RCC 7860 (cell line): ENCODE results near the gene GSTK1.
"Not testable (repeated sequence)": the region's sequence is repeated elsewhere in the genome, so short reads cannot be mapped to it uniquely, and the experiment has no call there.

ENCODE experiments used
- DNase-seq: peaks from one replicate; pipeline ENCODE4 v3.0.0-alpha.2; 2015; ENCODE audit warnings: low spot score
- FAIRE-seq: peaks from 2 replicates; lab custom pipeline; 2012; peaks lifted over from hg19 to GRCh38; lab: Jason Lieb, UNC

Gene GSTK1

DNA sequence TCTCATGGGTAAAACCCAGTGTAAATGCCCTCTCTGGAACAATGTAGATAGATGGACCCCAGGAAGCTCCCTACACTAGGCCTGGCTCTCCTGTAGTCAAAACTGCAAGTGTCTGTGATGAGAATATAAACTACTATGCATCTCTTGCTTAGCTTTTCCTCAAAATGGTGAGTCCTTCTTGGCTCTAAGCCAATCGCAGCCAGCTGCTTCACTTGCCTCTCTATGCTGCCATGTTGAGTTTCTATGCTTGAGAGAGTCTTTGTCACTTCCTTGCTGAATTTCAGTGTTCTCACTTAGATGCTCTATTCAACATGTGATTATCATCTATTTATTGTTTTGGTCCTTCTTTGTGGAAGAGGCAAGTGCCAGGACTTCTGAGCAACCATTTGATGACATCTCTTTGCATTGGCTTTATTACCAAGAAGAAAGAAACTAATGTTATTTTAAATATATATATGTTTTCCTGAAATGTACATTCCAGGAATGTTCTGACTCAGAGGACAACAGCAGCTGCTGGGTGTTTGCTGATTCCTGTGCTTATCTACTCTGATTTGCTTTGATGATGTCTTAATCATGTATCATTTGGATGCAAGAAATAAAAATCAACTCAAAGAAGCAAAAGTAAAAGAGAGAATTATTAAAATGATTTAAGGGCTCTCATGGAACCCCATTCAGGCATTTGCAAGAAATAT, 24.8 kb upstream of the GSTK1 start:
- DNase-seq (no peak), FAIRE-seq (no peak)

GRCh38 chr7:143239813-143240212, 23.4 kb upstream of the GSTK1 start:
- DNase-seq, result no peak
- FAIRE-seq, result no peak

DNA sequence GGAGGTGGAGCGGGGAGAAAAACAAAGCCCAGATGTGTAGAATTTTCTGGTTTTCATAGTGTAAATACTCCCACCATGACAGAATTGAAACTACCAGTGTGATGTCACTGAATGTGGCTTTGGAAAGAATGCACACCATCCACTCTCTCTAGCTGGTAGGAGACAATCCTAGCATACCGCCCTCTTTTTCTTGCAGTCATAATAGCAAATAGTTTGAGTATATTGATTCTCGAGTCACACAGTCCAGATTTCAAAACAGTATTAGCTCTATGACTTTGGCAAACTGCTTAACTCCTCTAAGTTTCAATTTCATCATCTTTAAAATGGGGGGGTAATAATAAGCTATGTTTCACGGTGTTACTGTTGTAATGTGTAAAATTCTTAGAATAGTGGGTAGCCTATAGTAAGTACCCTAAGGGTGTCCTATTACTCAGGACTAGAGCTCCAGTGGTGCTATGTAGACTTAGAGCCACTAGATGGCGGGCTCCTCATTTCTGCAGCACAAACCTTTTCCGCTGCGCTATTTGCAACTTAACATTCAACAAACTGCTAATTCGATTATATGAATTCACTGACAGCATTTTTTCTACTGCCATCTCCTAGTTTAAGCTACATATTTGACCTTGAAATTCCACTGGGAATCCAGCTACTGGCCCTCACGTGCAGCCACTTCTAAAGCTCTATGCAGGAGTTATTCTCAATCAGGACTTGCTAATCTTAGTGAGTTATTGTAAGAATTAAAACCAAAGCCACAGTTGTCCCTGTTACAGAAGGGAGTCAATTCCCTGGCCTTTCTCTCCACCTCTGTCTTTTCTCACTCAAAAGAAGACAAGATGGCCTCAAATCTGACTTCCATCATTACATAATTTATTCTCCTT, 22.7 kb upstream of the GSTK1 start:
- DNase-seq, result peak; percentile 63
- peak; percentile 32 for FAIRE-seq

- FAIRE-seq (no peak), DNase-seq (no peak)
Observed at GRCh38 chr7:143242306-143242705, 20.9 kb upstream of the GSTK1 start.

- DNase-seq (no peak), FAIRE-seq (no peak)
Observed at GRCh38 chr7:143243111-143243510, 20.1 kb upstream of the GSTK1 start.

DNA sequence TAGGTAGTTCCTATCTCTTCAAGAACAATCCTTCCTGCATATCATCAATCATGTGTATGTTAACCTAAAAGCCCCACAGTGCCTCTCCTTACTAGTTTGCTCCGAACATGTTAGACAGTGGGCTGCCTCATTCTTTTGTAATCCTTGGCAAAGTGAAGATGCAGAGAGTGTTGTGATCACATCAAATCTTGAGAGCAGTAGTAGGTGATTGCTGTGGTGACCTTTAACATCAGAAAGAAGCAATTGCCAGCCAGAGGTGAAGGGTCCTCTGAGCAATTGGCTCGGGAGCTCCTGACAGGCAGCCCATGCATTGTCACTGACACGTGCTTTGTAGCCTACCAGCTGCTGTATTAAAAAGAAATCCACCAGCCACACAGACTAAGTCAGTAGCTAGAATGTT, 19.6 kb upstream of the GSTK1 start:
- DNase-seq (no peak), FAIRE-seq (no peak)

DNA sequence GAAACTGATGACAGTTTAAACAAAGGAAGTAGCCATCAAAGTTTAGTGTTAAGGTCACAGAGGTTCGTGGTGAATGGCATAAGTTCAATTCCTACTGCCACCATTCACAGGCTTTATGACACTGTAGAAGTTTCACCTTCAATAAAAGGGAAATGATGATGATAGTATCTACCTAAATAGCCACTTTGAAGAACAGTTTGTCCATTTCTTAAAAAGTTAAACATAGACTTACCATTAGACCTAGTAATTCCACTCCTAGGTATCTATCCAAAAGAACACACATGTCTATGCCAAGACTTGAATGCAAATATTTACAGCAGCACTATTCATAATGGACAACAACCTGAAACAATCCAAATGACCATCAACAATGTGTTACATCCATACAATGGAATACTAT, 18.9 kb upstream of the GSTK1 start:
- FAIRE-seq, result no peak
- no peak for DNase-seq

DNA sequence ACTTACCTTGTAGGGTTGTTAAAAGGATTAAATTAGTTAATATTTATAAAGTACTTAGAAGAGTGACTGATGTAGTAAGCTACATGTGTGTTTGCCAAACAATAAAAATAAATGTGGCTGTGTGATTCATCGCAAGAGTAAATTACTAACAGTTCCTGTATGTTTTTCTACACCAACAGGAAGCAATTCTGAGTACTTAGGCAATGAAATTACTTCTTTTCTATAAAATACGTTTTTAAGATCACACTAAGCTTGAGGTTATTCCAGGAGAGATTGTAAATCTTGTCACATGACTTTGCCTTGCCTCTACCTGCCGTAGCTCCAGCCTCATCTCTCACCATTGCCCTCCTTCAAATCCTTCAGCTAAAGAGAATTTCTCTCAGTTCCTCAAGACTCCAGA, 18.1 kb upstream of the GSTK1 start:
- no peak for FAIRE-seq
- no peak for DNase-seq

- FAIRE-seq (no peak), DNase-seq (no peak)
Observed at GRCh38 chr7:143247372-143247771, 15.9 kb upstream of the GSTK1 start.

- FAIRE-seq, result no peak
- DNase-seq, result no peak
Observed at GRCh38 chr7:143248761-143249354, 14.4 kb upstream of the GSTK1 start.

DNA sequence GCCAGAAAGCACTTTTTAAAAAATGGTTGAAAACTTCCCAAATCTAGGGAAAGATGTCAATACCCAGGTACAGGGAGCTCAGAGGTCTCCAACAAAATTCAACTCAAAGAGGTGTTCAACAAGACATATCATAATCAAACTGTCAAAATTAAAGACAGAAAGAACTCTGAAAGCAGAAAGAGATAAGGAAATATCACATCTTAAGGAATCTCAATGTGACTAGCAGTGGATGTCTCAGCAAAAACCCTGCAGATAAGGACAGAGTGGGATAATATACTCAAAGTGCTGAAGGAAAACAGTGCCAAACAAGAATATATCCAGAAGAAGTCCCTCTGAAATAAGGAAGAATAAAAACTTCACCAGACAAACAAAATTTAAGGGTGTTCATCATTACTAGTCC, 13.0 kb upstream of the GSTK1 start:
- no peak for DNase-seq
- FAIRE-seq, result no peak

GRCh38 chr7:143250822-143251221, 12.4 kb upstream of the GSTK1 start:
- FAIRE-seq (no peak), DNase-seq (no peak)

DNA sequence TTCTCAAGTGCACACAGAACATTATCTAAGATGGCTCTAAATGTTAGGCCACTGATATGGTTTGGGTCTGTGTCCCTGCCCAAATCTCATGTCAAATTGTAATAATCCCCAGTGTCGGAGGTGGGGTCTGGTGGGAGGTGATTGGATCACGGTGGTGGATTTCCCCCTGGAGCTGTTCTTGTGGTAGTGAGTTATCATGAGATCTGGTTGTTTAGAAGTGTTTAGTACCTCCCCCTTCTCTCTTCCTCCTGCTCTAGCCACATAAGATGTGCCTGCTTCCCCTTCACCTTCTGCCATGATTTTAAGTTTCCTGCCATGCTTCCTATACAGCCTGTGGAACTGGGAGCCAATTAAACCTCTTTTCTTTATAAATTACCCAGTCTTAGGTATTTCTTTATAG, 11.2 kb upstream of the GSTK1 start:
- FAIRE-seq, result no peak
- DNase-seq, result no peak

DNA sequence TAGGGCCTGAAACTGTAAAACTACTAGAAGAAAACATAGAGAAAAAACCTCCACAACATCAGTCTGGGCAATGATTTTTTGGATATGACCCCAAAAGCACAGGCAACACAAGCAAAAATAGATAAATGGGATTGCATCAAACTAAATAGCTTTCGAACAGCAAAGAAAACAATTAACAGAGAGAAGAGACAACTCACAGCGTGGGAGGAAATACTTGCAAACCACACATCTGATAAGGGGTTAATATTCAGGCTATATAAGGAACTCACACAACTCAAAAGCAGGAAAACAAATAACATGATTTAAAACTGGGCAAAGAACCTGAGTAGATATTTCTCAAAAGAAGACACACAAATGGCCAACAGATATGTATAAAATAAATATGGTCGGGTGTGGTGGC, 7.7 kb upstream of the GSTK1 start:
- DNase-seq (no peak), FAIRE-seq (no peak)

- no peak for DNase-seq
- no peak for FAIRE-seq
Observed at GRCh38 chr7:143256325-143256724, 6.9 kb upstream of the GSTK1 start.

GRCh38 chr7:143256932-143257331, 6.3 kb upstream of the GSTK1 start:
- DNase-seq, result no peak
- FAIRE-seq, result no peak

DNA sequence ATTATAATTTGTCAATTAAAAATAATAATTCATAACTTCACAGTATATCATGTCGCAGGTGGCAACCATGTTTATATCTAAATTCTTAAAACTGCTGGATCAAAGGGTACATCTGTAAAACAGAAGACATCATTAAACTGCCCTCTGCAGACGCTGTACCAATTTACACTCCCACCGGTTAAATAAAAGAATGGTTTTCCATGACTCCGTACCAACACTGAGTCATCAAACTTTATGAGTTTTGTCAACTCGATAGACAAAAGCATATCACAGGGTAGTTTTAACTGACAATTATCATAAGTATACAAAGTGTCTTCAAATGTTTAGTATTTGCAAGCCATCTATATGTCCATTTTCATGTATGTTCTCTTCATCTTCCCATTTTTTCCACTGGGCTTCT, 5.7 kb upstream of the GSTK1 start:
- DNase-seq, result no peak
- FAIRE-seq, result no peak

- DNase-seq, result no peak
- FAIRE-seq, result no peak
Observed at GRCh38 chr7:143258831-143259230, 4.4 kb upstream of the GSTK1 start.

DNA sequence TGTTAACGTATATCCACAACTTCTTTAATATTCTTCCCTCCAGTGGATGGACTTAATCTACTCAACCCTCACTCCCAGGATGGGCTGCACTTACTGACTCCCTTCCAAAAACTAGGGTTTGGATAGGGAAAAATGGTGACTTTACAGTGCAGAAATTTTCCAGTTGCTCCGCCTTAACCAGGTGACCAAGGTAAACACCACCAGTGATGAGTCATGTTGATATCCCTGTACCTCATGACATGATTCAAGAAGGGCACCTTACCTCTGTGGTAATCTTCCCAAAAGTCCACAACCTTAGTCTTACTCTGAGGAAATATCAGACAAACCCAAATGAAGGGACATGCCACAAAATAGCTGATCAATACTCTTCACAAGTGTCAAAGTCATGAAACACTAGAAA, 3.5 kb upstream of the GSTK1 start:
- DNase-seq (no peak), FAIRE-seq (no peak)

- DNase-seq (no peak), FAIRE-seq (no peak)
Observed at GRCh38 chr7:143261901-143262300, 1.3 kb upstream of the GSTK1 start.

DNA sequence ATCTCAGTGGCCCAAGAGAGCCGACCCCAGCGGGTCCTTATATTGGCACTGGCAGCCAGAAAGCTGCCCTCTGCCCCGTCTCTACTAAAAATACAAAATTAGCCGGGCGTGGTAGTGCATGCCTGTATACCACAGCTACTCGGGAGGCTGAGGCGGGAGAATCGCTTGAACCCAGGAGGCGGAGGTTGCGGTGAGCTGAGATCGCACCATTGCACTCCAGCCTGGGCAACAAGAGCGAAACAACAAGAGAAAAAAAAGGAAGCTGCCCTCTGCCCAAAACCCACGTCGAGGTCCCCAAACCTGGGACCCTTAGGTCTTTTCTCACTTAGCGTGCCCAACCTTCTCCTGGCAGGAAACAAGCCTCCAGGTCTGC, 941 bp downstream of the GSTK1 start:
- FAIRE-seq, DNase-seq: not testable (repeated sequence)
